ENCODE measurements around the gene CLP1.

Gene CLP1

DNA sequence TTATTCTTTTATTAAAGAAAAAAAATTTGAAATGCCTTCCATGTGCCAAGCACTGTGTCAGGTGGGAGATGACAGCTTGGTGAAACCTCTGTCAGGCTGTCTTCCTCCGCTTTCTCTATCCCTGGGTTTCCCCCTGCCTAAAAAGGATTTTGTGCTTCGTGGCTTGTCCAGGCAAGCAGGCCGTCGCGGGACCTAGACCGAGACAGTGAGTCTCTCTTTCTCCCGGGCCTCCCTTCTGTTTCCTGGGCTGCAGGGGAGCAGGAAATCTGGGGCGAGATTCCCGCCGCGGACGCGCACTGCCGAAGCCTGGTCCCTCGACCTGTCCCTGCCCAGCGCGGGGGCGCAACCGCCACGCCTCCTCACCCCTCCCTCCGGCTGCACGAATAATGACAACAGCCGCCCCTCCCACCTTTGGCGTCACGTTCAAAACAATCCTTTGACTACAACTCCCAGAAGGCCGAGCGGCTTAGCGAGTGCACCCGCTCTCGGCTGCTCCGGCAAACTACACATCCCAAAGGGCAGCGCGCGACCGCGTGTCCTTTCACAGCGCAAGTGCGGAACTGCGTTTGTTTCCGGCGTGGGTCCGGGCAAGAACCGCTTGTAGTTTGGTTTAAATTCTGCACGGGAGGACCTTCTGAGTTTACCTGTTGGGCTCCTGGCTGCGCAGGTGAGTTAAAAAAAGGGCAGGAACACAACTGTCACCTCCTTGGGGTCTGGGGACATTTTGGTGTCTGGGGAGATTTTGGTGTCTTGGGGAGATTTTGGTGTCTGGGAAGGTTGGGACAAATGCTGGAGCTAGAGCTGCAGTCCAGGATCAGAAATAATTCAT is at the start of gene CLP1:
Gene CLP1 (plus strand): TSS at position 569 of the 829 bp plus-strand sequence. CDS start 1,715 bp downstream, outside the sequence.
- DNase-seq: peak; percentile 97

DNA sequence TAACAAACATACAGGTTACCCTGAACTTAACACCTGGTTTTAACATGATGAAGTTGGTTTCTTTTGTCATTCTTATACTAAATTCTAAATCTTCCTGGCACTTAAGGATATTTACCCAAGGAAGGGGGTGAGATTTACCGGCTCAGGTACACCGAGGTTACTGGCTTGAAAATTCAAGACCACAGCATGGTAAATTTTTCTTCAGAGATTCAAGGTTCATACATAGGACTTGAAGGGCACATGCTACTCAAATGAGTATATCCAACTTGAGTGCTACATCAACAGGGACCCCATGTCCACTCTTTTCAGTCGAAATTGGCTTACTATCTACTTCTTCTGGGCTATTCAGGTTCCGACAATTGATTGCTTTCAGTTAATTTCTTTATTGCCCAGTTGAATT is 47.4 kb upstream of the CLP1 start:
- no peak for DNase-seq

DNA sequence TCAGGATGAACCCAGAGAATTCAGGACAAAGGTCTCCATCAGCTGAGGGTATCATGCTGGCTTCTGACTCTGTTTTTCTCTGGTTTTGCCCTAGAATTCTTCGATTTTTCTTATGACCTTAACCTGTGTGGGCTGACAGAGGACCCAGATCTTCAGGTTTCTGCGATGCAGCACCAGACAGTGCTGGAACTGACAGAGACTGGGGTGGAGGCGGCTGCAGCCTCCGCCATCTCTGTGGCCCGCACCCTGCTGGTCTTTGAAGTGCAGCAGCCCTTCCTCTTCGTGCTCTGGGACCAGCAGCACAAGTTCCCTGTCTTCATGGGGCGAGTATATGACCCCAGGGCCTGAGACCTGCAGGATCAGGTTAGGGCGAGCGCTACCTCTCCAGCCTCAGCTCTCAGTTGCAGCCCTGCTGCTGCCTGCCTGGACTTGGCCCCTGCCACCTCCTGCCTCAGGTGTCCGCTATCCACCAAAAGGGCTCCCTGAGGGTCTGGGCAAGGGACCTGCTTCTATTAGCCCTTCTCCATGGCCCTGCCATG is 43.3 kb upstream of the CLP1 start:
- no peak for DNase-seq

DNA sequence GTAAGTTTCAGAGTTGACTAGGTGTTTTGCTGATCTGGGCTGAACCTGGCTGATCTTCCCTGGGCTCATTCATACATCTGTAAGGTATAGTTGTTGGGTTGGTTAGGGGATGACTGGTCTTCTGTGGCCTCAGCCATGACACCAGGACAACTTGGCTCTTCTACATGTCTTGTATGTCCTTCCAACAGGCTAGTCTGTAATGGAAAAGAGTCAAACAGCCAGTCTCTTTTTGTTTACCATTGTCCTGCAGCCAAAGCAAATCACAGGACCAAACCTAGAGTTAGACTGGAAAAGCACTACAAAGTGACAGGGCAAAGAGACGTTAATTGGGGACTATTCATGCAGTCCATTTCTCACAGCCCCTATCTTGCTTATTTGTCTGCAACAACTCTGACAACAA is 42.3 kb upstream of the CLP1 start:
- DNase-seq: no peak

DNA sequence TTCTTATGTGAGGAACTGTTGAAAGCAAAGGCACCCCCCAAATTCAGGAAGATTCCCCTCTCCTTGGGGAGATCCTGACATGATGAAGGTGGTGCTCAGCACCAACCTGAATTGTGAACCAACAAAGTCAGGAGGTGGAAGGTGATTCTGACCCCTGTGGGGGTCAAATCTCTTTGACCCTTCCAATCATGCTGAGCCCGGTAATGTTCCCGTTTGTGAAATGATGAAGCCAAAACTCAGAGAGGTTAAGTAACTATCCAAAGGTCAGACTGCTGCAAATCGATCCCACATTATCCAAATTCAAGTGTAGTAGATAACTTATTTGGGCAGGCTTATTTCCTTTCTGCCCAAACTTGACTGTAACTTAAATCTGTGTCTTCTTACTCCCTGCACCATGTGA is 41.0 kb upstream of the CLP1 start:
- no peak for DNase-seq

DNA sequence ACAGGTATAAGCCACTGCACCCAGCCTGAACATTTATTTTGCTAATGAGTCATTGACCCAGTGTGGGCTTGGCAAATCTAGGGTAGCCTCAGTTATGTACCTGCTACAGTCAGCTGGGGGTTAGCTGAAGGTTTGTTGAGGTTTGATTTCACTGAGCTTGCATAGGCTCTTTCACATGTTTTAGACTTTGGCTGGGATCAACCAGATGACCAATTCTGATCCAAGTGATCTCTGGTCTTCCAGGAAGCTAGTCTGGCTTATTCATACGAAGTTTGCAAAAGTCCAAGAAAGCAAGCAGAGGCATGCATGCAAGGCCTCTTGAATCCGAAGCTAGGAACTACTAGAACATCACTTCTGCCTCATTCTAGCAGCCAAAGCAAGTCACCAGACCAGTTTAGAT is 39.1 kb upstream of the CLP1 start:
- no peak for DNase-seq

DNA sequence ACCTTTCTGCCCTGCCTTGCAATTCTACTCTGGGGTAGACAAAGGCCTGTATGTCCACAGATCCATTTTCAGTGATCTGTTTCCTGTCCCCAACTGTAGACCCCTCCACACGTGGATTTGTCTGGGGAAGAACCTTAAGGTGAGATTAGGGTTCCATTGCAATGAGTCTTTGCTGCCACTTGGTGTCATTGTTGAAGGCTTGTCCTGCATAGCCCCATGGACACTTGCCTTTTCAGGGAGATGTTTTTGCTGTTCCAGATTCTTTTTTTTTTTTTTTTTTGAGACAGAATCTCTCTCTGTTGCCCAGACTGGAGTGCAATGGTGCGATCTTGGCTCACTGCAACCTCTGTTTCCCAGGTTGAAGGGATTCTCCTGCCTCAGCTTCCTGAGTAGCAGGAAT is 38.2 kb upstream of the CLP1 start:
- no peak for DNase-seq

DNA sequence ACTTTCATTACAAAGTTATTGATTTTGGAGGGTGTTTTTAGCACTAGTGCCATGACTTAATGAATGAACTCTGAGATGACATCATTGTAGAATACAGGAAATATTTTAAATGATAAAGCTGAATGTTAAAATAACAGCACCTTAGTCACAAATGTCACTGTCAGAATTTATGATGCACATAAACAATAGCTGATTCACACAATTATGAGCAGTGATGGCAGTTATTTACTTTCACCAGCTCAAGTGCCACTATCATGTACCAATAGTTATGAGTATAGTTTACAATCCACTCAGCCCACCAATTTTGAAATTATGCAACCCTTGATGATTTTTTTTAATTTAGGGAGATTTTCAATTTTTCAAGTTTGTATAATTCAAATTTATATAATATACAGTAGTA is 37.1 kb upstream of the CLP1 start:
- no peak for DNase-seq

DNA sequence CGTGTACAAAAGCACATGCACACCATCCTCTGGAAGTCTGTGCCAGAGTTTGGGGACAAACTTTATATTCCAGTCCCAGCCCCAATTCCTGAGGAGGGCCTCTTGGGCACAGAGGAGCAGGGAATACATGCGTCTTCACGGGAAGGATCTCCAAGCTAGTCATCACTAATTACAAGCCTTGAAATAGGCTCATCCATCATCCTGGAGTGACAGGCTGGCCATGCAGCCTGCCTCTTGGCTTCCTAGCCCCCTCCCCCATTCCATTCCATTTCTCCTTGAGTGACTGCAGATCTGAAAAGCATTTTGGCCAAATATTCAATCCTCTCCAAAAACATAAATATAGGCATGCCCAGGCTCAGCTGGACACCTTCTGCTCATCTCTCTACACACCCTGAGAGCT is 35.3 kb upstream of the CLP1 start:
- DNase-seq: no peak

DNA sequence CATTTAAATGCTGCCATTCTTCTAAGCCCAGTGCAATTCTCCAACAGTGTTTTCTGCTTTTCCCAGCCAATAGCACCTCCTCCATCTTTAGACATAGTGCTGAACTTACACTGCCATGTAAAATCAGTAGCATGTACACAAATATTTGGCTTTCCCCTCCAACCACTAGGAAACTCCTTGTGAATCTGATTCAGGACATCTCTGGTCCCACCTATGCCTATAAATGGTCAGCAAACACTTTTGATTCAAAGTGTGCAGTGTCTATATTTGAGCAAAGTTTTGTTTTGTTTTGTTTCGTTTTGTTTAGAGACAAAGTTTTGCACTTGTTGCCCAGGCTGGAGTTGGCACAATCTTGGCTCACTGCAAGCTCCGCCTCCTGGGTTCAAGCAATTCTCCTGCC is 32.7 kb upstream of the CLP1 start:
- no peak for DNase-seq

DNA sequence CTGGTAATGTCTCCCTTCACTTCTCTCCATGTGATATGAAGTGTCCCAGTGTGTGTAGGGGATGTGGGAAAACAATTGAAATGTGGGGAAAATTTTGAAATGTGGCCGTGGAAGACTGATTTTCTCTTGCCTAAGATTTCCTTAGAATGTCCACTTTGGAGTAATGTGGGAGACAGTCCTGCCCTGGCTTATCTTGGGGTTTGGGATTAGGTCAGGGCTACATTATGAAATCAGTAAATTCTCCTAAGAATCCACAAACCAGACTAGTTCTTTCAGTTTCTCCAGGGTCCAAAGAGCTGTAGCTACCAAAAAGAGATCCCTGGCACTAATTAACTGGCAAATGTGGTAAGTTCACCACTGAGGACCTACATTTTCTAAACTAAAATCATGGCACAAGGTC is 30.7 kb upstream of the CLP1 start:
- DNase-seq: no peak

DNA sequence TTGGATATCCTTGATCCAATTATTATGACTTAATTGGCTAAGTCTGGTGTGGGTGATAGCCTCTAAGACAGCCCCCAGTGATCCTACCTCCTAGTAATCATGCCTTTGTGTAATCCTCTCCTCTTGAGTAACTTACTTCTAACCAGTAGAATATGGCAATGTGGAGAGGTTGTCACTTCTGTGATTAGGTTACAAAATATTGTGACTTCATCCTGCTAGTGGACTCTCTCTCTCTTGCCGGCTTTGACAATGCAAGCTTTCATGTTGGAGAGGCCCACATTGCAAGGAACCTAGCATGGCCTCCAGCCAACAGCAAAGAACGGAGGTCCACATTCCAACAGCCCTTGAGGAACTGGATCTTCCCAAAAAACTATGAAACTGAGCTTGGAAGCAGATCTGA is 27.4 kb upstream of the CLP1 start:
- no peak for DNase-seq

DNA sequence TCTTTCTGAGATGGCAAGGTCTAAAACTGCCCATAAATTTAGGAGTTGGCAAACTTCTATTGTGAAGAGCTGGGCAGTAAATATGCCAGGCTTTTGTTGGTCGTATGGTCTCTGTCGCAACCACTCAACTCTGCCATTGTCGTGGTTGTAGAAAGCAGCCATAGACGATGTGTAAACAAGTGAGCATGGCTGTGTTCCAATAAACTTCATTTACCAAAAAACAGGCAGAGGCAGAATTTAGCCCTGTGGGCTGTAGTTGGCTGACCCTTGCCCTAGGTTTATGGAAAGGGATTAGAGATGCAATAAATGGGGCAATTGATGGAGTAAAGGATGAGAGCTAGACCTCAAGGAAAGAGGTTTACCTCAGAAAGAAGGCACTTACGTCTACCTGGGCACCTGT is 25.4 kb upstream of the CLP1 start:
- DNase-seq: no peak

DNA sequence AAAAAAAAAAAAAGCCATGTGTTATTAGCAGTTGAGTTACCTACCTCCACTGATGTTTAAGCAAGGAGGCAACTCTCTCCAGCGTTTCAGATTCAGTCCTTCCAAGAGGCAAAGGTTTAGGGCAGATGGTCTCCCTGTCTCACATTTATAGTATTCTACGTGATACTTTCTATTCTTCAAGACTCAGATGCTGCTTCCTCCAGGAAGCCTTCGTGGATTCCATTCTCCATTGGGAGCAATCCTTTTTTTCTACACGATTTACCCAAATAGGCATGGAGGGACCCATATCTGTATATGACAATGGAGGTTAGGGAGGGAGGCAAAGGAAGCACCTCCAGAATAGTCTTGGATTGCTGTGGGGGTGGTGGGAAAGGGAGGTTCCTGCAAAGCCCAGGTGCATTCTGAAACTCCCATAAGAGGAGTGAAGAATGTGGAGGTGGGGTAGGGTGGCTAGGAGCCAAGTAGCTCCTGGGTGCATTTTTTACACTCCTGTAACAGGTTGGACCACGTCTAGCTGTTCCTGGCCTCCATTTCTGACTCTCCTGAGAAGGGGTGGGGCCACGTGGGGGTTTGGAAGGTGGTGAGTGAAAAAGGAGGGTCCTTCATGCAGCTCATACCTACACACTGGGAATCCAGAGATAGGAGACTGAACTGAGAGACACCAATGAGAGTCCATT is 24.0 kb upstream of the CLP1 start:
- no peak for DNase-seq

DNA sequence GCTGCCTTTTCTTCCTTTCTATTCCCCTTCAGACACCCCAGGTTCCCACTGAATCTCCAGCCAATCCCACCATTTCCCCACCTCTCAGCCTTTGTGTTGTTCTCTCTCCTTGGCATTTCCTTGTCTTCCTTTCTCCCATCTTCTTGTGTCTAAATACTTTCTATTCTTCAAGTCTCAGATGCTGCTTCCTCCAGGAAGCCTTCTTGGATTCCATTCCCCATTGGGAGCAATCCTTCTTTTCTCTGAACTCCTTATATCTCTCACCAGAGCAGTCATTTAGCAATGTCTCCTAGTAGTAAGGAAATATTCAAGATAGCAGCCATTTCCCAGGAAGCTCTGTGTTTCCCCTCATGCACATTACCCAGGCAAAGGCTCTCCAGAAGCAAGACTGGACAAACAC is 23.3 kb upstream of the CLP1 start:
- no peak for DNase-seq

DNA sequence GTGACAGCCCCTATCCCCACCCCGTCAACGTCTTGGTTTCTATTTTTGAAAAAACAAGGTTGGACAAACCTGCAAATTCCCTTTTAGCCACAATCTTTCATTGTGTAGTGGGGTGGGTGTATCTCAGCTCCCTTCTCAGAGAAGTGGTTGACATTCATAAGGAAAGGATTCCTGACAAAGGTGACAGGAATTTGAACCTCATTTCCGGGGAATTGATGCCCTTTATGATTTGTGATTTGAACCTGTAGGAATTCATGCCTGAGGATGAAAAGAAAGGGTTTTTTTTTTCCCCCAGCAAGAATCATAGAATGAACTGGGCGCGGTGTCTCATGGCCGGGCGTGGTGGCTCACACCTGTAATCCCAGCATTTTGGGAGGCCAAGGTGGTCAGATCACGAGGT is 22.3 kb upstream of the CLP1 start:
- no peak for DNase-seq

DNA sequence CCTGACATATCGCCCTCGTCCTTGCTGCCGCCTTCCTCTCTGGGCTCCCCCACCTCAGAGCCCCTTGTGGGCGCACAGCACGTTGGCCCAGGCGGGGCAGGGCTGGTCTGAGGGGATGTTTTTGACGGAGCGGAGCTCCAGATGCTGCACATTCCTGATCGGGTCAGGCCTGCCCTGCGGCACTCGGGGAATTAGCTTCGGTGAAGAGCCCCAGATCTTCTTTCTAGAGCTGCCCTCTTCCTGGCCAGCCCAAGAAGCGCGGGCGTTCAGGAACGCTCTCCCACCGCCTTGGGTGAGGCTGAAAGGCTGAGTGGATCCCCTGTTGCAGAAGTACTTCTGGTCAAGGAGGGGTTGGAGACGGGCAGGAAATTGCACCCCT is 19.9 kb upstream of the CLP1 start:
- DNase-seq: no peak

DNA sequence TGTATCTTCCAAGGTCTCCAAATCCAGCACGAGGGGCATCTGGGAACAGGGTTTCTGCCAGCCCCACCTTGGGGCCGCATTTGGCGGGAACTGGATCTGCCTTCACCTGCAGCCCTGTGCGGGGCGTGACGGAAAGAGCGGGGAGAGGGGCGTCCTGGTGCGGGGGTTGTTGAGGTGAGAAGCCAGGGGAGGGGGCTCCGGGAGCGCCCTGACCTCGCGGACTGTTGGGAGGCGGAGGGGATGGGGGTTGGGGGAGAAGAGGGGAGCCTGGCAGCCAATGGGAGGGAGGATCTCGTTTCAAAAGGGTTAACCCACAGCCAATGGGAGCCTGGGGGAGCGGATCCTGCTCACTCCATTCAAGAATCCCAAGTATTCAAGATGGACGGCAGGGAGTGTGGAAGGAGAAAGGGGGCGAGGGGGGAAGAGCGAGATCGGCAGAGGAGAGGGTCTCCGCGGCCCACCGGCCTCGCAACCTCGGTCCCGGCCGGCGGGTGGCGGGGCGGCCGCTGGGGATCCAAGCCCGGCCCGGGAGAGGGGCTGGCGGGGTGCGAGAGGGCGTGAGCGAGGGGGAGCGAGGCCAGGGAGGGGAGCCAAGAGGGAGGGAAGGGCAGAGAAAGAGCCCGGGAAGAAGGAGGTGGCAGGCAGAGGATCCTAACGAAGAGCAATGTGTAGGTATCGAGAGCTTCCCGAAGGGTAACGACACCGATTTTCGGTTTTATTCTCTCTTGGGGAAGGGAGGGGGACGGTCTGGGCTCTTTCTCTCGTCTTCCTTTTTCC is 19.4 kb upstream of the CLP1 start:
- DNase-seq: no peak

DNA sequence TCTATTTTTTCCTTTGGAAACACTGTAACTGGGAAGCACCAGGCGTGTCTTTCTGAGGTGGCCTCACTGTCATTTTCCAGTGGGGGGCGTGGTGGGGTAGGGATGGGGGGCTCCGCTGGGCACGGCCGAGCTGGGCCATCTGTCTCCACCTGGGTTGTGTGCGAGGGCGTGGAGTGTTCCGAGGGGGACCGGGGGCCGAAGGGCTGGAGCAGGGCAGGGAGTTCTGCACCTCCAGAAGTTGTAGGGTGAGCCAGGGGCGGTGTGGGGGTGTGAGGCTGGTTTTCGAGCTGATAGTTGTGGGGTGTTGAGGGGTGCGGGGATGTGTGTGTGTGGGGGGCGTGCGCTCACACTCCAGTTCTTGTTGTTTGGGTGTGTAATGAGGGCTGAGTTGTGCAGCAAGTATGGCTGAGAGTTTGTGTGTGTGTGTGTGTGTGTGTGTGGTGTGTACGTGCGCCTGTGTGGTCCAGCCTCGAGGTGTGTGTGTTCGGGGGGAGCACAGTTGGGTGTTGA is 18.7 kb upstream of the CLP1 start:
- no peak for DNase-seq

DNA sequence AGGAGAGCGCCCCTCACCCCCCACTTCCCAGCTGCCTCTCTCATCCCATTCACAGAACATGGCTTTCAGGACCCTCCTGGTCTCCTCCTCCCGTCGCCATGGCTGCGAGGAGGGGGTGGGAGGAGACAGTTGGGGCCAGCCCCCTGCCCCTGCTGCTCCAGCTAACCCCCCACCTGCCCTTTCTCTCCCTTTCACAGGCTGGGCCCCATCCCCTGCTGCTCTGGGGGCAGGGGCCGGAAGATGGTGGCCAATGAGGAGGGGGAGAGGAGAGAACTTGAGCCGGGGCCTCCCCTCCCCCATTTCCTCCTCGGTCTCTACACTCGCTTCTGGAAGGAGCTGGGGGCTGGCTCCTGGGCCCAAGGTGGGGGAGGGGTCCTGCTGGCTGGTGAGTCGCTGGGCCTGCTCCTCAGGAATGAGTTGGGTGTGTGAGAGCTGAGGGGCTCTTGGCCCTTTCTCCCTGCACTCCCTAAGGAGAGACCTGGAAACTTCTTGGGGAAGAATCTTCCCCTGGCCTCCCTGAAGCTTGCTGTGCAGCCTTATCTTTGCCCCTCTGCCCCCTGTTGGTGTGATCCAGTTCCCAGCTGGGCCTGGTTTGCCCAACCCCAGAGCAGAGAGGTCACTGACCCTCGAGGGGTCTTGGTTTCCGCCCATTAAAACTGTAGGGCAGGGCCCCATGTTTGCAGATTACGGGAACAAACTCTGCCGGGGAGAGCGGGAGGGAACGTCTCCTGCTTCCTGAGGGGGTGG is 18.1 kb upstream of the CLP1 start:
- DNase-seq: no peak

DNA sequence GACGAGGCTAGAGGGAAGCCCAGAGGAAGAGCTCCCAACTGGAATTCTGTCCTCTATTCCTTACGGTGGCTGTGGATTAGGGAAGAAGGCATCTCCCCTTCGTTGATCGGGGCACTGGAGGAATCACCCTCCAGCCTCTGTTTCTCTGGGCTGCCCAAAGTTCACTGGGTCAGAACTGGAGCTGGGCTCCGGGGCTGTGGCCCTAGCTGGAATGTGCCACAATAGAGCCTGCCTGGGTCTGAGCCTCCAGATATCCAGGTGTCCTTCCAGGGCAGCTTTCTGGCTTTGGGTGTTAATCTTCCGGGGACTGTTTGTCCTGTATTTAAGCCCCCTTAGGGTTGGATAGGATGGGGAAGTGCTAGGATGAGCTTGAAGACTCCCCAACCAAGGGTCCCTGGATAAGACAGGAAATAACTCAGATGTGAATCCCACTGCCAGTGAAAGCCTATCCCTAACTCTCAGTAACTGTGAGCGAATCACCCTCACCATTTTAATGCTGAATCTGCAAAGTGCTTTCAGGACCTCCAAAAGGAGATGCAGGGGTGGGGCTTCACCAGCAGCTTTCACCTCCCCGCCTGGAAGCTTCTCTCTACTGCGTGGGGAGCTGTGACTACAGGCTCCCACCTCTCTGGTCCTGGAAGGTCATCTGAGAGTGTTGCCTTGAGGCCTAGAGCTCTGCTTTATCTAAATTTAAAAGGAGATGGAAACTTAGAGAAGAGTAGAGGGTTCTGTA is 17.3 kb upstream of the CLP1 start:
- no peak for DNase-seq

Measured in activated T-cell treated with anti-CD3 and anti-CD28 coated beads, Interleukin-2, amount 50 U/mL, for 1 hour (primary cell).